ENCODE results near the gene ABHD6.
"Not testable (repeated sequence)": the region's sequence is repeated elsewhere in the genome, so short reads cannot be mapped to it uniquely, and the experiment has no call there.

The ABHD6 gene

DNA sequence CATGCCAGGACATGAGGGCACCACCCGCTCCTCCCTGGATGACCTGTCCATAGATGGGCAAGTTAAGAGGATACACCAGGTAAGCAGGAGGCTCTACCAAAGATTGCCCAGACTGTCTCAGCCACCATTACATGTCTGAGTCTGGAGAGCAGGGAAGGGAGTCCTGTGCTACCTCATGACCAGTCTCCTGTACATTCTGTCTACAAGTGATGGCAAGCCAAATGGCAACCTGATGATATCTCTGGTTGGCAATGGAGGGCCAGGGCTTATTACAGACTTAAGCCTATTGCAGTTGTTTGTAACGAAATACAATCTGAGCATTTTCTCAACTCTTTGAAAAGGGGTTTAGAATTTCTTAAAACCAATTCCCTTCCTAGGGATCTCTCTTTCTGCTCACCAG, 31.8 kb downstream of the ABHD6 start:
- H3K4me3 ChIP-seq, result no peak overlapping the region
- H3K27ac ChIP-seq, result no peak overlapping the region
- H3K27me3 ChIP-seq, result no peaks in the 10 kb centered on the region
- no peaks in the 10 kb centered on the region for H3K4me1 ChIP-seq
- H3K36me3 ChIP-seq, result peaks cover 29% of the 10 kb centered on the region
- H3K9me3 ChIP-seq, result no peaks in the 10 kb centered on the region; the same call in 1 of the 2 replicates
- no peaks in the 10 kb centered on the region for H4K20me1 ChIP-seq
- no peak for TF ChIP-seq Cebpa-rat (IDR thresholded peaks at IDR 0.05)
- no peak overlapping the region for H3K9ac ChIP-seq
- no peak overlapping the region for H3K4me2 ChIP-seq

DNA sequence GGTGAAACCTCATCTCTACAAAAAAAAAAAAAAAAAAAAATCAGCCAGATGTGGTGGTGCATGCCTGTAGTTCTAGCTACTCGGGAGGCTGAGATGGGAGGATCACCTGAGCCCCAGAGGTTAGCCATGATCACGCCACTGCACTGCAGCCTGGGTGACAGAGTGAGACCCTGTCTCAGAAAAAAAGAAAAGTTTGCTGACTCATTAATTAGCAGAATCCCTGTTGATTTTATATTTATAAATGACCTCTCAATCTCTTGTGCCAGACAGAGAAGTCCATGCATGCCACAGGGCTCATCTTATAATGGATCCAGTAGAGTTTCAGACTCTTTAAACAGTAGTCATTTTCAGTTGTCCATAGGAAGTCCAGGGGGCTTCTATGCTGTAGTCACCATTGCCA, 32.9 kb downstream of the ABHD6 start:
- Histone ChIP-seq H4K20me1 (no peaks in the 10 kb centered on the region), H3K9me3 (no peaks in the 10 kb centered on the region; the same call in 1 of the 2 replicates), H3K4me3 (no peak overlapping the region), H3K4me2 (no peak overlapping the region), H3K36me3 (peaks cover 39% of the 10 kb centered on the region), H3K9ac (no peak overlapping the region), H3K4me1 (no peaks in the 10 kb centered on the region), H3K27ac (no peak overlapping the region), H3K27me3 (no peaks in the 10 kb centered on the region)
- TF ChIP-seq Cebpa-rat (IDR thresholded peaks at IDR 0.05), result no peak

DNA sequence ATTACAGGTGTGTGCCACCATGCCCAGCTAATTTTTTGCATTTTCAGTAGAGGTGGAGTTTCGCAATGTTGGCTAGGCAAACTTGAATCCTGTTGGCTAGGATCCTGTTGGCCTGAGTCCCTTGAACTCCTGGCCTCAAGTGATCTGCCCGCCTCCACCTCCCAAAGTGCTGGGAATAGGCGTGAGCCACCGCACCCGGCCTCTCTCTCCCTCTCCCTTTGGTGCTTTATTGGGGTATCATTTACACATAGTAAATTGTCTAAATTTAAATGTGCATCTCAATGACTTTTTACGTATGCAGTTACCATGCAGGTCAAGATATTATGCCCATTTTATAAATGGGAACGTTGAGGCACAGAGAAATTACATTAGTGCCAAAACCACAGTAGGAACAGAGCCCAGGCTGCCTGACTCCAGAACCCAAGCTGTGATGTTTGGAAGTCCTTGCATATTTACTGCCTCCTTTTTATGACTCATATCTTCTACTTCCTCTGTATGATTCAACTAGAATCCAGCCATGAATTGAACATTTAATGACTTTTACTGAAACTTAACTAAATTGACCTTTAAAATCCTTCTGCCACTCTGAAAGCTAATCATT, 34.4 kb downstream of the ABHD6 start:
- TF ChIP-seq Cebpa-rat (IDR thresholded peaks at IDR 0.05), result 0 out of 2 replicates have a peak, but pooled peaks have one; percentile 20
- H3K36me3 ChIP-seq, result peaks cover 40% of the 10 kb centered on the region

DNA sequence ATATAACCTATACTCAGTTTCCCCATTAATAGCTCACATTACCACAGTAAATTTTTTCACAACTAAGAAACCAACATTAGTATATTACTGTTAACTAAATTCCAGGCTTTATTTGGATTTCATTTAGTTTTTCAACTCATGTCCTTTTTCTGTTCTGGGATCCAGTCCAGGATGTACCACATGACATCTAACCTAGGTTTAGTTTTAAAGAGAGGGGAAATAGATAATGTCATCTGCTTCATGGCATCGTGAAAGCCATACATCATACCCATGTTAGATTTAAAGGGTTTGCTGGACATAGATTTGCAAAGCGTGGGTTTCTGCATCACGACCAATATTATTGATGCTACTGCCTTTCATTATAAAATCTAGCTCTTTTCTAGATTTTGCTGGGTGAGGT, 35.3 kb downstream of the ABHD6 start:
- Histone ChIP-seq H4K20me1 (no peaks in the 10 kb centered on the region), H3K36me3 (peaks cover 31% of the 10 kb centered on the region), H3K9me3 (peaks cover 5% of the 10 kb centered on the region), H3K4me1 (no peaks in the 10 kb centered on the region), H3K4me2 (no peak overlapping the region), H3K27me3 (no peaks in the 10 kb centered on the region), H3K27ac (no peak overlapping the region), H3K9ac (no peak overlapping the region), H3K4me3 (no peak overlapping the region)
- no peak for TF ChIP-seq Cebpa-rat (IDR thresholded peaks at IDR 0.05)

More for the DNA sequence above, 34.4 kb downstream of the ABHD6 start:
- Histone ChIP-seq H3K4me3 (no peak overlapping the region), H3K27ac (no peak overlapping the region), H3K9me3 (peaks cover 4% of the 10 kb centered on the region), H3K4me1 (no peaks in the 10 kb centered on the region), H4K20me1 (no peaks in the 10 kb centered on the region), H3K27me3 (no peaks in the 10 kb centered on the region), H3K4me2 (no peak overlapping the region), H3K9ac (no peak overlapping the region)

DNA sequence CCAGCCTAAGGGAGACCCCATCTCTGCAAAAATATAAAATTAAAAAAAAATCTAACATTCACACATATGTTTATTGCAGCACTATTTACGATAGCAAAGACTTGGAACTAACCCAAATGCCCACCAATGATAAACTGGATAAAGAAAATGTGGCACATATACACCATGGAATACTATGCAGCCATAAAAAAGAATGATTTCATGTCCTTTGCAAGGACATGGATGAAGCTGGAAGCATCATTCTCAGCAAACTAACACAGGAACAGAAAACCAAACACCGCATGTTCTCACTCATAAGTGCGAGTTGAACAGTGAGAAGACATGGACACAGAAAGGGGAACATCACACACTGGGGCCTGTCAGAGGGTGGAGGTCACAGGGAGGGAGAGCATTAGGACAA, 35.8 kb downstream of the ABHD6 start:
- H3K4me1 ChIP-seq, H3K27ac ChIP-seq, H3K27me3 ChIP-seq, H3K9ac ChIP-seq, H4K20me1 ChIP-seq, H3K4me2 ChIP-seq, H3K4me3 ChIP-seq, H3K9me3 ChIP-seq: not testable (repeated sequence)
- peaks cover 31% of the 10 kb centered on the region for H3K36me3 ChIP-seq

DNA sequence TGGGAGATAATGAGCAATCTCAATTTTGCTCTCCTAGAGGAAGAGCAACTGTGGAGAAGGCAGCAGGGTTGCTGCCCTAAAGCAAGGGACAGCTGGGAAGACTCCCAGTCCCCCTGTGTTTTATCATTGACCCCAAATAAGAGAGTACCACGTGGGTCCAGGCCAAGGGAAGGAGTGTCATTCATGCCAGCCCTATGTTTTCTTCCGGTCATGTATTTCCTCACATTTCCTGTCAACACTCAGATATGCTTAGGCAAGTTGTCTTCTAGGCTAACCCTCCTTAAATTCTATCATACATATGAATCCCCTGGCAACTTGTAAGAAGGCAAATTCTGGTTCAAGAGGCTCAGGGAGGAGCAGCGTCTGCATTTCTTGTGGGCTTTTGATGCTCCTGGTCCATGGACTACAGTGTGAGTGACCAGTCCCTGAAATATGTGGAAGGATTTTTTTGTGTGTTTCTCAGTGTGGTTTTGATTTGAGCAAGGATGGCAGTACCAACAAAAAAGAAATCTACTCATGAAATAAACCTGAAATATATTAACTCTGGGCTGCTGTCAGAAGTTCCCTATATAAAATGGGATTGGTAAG, 36.5 kb downstream of the ABHD6 start:
- H3K9ac ChIP-seq, result no peak overlapping the region
- H3K4me2 ChIP-seq, result no peak overlapping the region
- H3K27ac ChIP-seq, result no peak overlapping the region
- no peak for TF ChIP-seq Cebpa-rat (IDR thresholded peaks at IDR 0.05)
- peaks cover 26% of the 10 kb centered on the region for H3K36me3 ChIP-seq
- no peaks in the 10 kb centered on the region for H3K4me1 ChIP-seq
- H3K27me3 ChIP-seq, result no peaks in the 10 kb centered on the region
- no peak overlapping the region for H3K4me3 ChIP-seq
- no peaks in the 10 kb centered on the region for H4K20me1 ChIP-seq
- peaks cover 5% of the 10 kb centered on the region for H3K9me3 ChIP-seq

DNA sequence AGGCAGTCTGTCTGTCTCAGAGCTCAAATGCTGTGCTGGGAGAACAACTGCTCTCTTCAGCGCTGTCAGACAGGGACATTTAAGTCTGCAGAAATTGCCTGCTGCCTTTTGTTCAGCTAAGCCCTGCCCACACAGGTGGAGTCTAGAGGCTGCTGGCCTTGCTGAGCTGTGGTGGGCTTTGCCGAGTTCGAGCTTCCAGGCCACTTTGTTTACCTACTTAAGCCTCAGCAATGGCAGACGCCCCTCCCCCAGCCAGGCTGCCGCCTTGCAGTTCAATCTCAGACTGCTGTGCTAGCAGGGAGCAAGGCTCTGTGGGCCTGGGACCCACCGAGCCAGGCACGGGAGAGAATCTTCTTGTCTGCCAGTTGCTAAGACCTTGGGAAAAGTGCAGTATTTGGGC, 43.5 kb downstream of the ABHD6 start:
- Histone ChIP-seq H3K4me1 (peaks cover under 1% of the 10 kb centered on the region; the same call in 1 of the 2 replicates), H3K27ac (no peak overlapping the region), H3K9ac (no peak overlapping the region), H3K9me3 (peaks cover 5% of the 10 kb centered on the region; the same call in 1 of the 2 replicates), H3K27me3 (no peaks in the 10 kb centered on the region), H4K20me1 (no peaks in the 10 kb centered on the region), H3K36me3 (peaks cover 29% of the 10 kb centered on the region), H3K4me3 (no peak overlapping the region), H3K4me2 (no peak overlapping the region)
- no peak for TF ChIP-seq Cebpa-rat (IDR thresholded peaks at IDR 0.05)

DNA sequence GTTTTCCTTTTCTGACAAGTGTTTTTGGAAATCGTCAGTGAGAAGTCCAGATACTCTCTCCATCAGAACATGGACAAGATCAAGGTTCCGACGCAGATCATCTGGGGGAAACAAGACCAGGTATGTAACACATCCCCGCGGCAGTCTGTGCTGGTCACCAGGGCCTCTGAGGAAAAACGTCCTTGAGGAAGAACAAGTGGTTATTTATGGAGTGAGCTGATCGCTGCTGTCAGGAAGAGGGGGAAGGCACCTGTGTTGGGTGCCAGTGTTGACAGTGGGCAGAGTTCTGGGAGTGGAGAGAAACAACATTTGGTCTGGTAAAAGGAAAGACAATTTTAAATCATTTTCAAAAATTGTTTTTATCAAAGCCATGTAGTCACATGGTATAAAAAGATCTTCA, 47.7 kb downstream of the ABHD6 start:
- H3K9me3 ChIP-seq, result peaks cover 9% of the 10 kb centered on the region
- peaks cover 5% of the 10 kb centered on the region; the same call in 1 of the 2 replicates for H3K4me1 ChIP-seq
- no peak overlapping the region for H3K27ac ChIP-seq
- no peak overlapping the region for H3K4me3 ChIP-seq
- H3K36me3 ChIP-seq, result peaks cover 55% of the 10 kb centered on the region
- H3K27me3 ChIP-seq, result no peaks in the 10 kb centered on the region
- no peak for TF ChIP-seq Cebpa-rat (IDR thresholded peaks at IDR 0.05)
- no peak overlapping the region for H3K4me2 ChIP-seq
- no peak overlapping the region for H3K9ac ChIP-seq
- H4K20me1 ChIP-seq, result no peaks in the 10 kb centered on the region

DNA sequence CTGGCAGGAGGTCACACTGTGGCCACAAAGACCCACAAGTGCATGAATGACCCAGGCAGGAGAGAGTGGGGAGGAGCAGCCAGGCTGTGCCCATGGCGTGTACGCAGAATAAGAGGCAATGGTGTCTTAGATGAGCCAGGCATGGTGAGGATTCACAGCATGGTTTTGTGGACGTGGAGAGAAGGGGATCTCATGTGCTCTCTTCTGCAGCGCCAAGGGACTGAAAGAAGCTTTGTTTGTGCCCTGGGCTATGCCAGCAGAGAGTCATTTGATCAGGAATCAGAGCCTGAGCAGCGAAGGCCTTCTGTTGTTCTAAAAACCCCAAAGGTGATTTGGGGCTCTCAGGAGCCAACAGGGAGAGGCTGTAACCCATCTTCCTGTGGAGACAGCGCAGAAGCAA, 49.8 kb downstream of the ABHD6 start:
- Histone ChIP-seq H3K36me3 (peaks cover 43% of the 10 kb centered on the region), H3K27me3 (no peaks in the 10 kb centered on the region), H3K4me2 (no peak overlapping the region), H4K20me1 (no peaks in the 10 kb centered on the region), H3K4me3 (no peak overlapping the region), H3K4me1 (peaks cover 5% of the 10 kb centered on the region; the same call in 1 of the 2 replicates), H3K9me3 (peaks cover 16% of the 10 kb centered on the region), H3K9ac (no peak overlapping the region), H3K27ac (no peak overlapping the region)
- TF ChIP-seq Cebpa-rat (IDR thresholded peaks at IDR 0.05), result no peak

DNA sequence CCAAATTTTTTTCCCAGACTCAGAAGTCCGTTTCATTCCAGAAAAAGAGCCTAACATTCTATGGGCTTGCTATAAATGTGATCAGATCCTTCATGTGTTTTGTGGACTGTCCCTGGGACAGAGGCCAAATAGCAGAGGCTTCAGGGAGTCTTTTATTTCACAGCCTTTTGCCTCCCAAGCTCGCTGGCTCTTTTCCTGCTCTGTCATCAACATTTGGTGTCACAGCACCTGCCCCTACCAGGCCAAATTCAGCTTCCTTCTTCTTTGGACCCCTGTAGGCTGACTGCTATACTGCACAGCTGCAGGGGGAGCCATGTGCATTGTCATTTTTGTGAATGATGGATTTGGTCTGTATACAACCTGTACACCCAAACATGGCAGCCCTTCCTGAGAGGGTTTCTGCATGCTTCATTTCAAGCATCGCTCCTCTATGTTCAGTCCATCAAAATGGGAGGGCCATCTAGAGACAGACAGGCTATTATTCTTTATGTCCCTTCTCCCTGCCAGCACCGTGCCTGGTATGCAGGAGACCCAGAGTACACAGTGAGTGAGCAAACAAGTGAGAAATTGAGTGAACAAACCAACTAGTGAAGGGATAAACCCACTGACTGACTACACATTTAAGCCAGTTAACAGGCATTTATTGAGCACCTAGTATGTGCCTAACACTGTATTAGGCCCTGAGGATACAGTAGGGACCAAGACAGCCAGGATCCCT, 50.6 kb downstream of the ABHD6 start:
- Histone ChIP-seq H3K9me3 (peaks cover 16% of the 10 kb centered on the region), H3K4me3 (no peak overlapping the region), H3K4me2 (no peak overlapping the region), H3K27ac (no peak overlapping the region), H3K4me1 (peaks cover 5% of the 10 kb centered on the region; the same call in 1 of the 2 replicates), H4K20me1 (no peaks in the 10 kb centered on the region), H3K9ac (no peak overlapping the region), H3K36me3 (peaks cover 43% of the 10 kb centered on the region), H3K27me3 (no peaks in the 10 kb centered on the region)
- no peak for TF ChIP-seq Cebpa-rat (IDR thresholded peaks at IDR 0.05)

DNA sequence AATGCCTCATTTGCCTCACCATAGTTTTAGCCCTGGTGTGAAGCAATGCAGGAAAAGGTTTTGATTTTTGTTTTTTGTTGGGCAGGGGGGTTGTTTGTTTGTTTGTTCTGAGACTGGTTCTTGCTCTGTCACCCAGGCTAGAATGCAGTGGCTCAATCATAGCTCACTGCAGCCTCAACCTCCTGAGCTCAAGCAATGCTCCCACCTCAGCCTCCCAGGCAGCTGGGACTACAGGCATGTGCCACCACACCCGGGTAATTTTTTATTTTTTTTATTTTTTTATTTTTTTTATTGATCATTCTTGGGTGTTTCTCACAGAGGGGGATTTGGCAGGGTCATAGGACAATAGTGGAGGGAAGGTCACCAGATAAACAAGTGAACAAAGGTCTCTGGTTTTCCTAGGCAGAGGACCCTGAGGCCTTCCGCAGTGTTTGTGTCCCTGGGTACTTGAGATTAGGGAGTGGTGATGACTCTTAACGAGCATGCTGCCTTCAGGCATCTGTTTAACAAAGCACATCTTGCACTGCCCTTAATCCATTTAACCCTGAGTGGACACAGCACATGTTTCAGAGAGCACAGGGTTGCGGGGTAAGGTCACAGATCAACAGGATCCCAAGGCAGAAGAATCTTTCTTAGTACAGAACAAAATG, 51.5 kb downstream of the ABHD6 start:
- H3K4me2 ChIP-seq, H3K9ac ChIP-seq, H3K4me3 ChIP-seq, H3K27ac ChIP-seq, H3K27me3 ChIP-seq, H3K4me1 ChIP-seq, H4K20me1 ChIP-seq: not testable (repeated sequence)
- H3K36me3 ChIP-seq, result peaks cover 38% of the 10 kb centered on the region
- H3K9me3 ChIP-seq, result peaks cover 16% of the 10 kb centered on the region

DNA sequence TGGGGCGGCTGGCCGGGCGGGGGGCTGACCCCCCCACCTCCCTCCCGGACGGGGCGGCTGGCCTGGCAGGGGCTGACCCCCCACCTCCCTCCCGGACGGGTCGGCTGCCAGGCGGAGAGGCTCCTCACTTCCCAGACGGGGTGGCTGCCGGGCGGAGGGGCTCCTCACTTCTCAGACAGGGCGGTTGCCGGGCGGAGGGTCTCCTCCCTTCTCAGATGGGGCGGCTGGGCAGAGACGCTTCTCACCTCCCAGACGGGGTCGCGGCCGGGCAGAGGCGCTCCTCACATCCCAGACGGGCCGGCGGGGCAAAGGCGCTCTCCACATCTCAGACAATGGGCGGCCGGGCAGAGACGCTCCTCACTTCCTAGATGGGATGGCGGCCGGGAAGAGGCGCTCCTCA, 52.9 kb downstream of the ABHD6 start:
- H3K27ac ChIP-seq, H3K4me3 ChIP-seq, H3K4me2 ChIP-seq, H3K9ac ChIP-seq, H3K4me1 ChIP-seq, H3K27me3 ChIP-seq, H4K20me1 ChIP-seq: not testable (repeated sequence)
- peaks cover 16% of the 10 kb centered on the region for H3K9me3 ChIP-seq
- H3K36me3 ChIP-seq, result peaks cover 26% of the 10 kb centered on the region
